GM18502 (cell line): ENCODE results near the gene NDUFA3.

Experiments used
- ATAC-seq: cut with Tn5 transposase; IDR thresholded peaks from one replicate; pipeline ENCODE4 v1.9.1; 2021; ENCODE audit warnings: mild to moderate bottlenecking; ENCODE audit not compliant: unreplicated experiment, poor library complexity

The NDUFA3 gene

GRCh38 chr19:54106716-54107115, 4.1 kb downstream of the NDUFA3 start:
- no peak for ATAC-seq

- ATAC-seq: no peak
These were observed 5.3 kb downstream of the NDUFA3 start for GRCh38 chr19:54107876-54108490.

DNA sequence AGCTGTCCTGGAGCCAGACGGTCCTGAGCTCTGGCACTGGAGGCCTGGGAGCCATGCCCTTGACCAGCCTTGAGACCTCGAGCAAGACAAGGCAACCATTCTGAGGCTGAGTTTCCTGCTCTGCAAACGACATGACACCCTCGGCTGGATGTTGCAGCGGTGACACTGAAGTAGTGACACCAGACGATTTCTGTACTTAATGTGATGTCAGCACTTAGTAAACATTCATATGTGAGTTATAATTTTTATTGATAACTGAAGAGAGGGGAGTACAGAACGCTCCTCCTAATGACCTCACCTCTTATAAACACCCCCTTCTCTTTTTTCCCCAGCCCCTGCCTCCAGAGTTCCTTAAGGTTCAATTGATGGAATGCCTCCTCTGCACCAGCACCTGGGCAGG, 5.8 kb downstream of the NDUFA3 start:
- ATAC-seq: no peak

DNA sequence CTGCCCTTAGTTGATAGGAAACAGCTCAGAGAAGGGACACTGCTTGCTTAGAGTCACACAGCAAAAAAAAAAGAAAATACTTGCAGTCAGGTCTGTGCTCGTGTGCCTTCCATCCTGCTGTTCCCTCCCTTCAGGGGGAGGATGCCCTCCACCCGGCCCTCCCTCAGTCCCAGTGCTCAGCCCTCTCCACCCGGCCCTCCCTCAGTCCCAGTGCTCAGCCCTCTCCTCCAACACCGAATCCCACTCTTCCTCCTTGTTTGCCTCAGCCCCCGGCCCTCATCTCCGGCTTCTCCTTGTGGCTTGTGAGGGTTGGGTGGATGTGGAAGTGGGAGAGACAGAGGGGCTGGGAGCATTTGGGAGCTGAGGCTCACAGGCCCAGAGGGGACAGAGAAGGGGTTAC, 7.0 kb downstream of the NDUFA3 start:
- no peak for ATAC-seq

GRCh38 chr19:54114340-54115108, 11.9 kb downstream of the NDUFA3 start:
- ATAC-seq: no peak

GRCh38 chr19:54115109-54116063, 12.7 kb downstream of the NDUFA3 start, which contains the start of the genes PRPF31 and TFPT:
Gene PRPF31, plus strand, starts transcription at chr19:54115754. Its CDS starts 2,525 bp downstream, at chr19:54118279.
Gene TFPT, minus strand, starts transcription at chr19:54115657. Its CDS starts 388 bp downstream, at chr19:54115269.
- ATAC-seq: peak; percentile 88

GRCh38 chr19:54121259-54121658, 18.6 kb downstream of the NDUFA3 start:
- no peak for ATAC-seq

GRCh38 chr19:54123682-54124081, 21.0 kb downstream of the NDUFA3 start:
- ATAC-seq: no peak

- ATAC-seq: no peak
These were observed 21.7 kb downstream of the NDUFA3 start for GRCh38 chr19:54124393-54124792.

- no peak for ATAC-seq
These were observed 23.1 kb downstream of the NDUFA3 start for GRCh38 chr19:54125713-54126112.

GRCh38 chr19:54127688-54128440, 25.2 kb downstream of the NDUFA3 start:
- no peak for ATAC-seq

DNA sequence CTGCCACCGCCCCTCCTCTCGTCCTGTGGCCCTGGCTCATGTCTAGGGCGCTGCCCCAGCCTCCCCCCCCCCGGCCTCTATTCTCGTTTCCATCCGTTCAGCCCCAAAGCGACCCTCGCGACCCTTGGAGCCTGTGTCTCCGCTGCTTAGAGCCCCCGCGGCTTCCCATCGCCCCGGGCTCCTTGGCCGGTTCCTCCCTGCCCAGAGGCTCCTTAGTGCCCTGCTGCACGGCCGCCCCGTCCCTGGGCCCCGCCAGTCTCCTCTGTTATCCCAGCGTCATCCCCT, 25.7 kb downstream of the NDUFA3 start:
- ATAC-seq: no peak

DNA sequence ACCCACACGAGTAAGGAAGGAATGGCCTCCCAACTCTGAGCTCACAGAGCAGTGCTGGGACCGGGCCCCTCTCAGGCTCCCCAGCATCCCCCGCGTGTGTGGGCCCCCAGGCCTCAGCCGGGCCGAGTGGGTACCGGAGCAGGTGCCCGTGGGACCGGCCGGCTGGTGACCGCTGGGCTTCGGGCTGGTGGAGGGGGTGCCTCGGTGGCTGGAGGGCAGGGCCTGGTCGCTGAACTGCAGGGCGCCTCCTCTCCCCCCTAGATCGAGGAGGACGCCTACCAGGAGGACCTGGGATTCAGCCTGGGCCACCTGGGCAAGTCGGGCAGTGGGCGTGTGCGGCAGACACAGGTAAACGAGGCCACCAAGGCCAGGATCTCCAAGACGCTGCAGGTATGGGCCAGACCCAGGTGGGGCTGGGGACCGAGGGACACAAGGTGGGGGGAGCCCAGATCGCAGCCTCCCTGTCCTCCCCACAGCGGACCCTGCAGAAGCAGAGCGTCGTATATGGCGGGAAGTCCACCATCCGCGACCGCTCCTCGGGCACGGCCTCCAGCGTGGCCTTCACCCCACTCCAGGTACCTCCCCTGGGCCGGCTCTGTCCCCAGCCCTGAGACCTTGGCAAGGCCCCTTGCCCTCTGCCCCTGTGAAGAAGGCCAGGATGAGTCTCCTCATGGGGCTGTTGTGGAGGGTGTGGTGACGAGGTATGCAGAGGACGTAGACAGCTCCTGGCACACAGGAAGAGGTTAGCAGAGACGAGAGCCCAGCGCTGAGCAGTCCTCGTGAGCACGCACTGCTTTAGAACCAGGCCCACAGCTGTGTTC, 26.4 kb downstream of the NDUFA3 start:
- no peak for ATAC-seq

DNA sequence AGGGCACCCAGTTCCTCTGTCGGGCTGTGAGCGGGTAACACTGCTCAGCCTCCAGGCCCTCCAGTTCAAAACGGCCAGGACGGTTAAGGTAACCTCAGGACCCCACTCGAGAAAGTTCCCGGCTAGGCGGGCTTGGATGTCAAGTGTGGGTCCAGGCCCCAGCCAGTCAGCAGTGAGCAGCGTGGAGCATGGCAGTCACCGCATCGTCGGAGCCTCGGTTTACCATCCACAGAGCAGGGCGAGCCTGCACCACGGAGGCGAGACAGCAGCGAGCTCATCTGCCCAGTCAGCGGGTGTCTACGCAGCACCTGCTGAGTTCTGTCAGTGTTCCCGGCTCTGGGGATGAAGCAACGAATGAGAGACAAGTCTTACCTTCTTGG, 27.0 kb downstream of the NDUFA3 start:
- no peak for ATAC-seq

DNA sequence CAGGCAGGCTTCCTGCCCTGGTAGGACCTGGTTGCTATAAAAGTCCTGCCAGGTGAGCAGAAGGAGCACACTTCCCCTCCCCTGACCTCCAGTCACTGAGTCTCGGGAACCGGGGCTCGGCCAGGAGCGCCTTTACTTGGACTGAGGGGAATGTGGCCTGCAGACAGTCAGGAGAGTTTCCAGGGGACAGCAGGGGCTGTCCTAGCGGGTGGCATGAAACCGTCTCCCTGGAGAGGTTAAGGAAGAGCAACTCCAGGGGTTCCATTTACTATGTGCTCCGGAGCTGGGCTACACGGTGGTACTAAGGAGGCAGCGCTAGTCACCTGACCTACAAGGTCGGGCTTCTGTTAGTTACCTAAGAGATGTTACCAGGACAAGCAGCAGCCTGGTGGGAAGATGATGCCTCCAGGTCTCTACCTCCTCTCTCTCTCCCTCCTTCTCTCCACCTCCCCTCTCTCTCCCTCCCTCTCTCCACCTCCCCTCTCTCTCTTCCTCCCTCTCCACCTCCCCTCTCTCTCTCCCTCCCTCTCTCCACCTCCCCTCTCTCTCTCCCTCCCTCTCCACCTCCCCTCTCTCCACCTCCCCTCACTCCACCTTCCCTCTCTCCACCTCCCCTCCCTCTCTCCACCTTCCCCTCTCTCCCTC, 30.8 kb downstream of the NDUFA3 start:
- no peak for ATAC-seq

GRCh38 chr19:54133957-54134590, 31.4 kb downstream of the NDUFA3 start:
- ATAC-seq: no peak

DNA sequence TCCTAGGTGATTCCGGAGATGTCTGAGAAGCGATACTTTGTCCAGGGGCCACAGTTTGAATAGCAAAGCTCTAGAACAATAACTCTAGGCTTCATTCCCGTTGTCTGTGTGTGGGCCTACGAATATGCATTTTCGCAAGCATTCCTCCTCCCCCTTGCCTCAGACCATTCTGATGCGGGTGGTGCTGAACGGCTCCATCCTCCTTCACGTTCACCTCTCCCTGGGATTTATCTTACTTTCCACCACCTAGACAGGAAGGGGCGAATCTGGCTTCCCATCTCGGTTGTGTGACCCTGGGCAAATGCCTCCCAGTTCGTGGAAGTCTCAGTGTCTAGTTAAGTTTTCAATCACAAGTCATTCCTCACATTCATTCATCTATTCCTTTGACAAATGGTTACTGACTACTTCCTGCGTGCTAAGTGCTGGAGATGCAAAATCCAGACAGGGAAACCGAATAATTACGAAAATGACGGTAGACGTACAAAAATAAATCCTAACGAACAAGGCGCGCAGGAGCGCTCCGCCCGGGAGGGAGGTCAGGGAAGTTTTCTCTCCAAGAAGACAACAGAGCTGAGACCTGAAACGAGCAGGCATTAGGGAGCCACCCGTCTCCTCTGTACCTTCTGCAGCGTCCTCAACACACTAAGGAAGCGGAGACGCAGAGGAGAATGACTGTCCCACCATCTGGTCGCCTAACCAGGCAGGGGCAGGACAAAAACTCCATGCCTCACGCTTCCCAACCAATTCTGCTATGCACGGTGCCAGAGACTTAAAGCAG, 33.6 kb downstream of the NDUFA3 start:
- no peak for ATAC-seq
